ENCODE measurements around the gene ADSL.

ADSL gene

GRCh38 chr22:40420341-40421081, 74.2 kb downstream of the ADSL start:
- DNase-seq = no peak

- DNase-seq = no peak
These were observed 74.7 kb downstream of the ADSL start for GRCh38 chr22:40421082-40421350.

- DNase-seq = no peak
These were observed 75.6 kb downstream of the ADSL start for GRCh38 chr22:40421941-40422340.

GRCh38 chr22:40422558-40423309, 76.4 kb downstream of the ADSL start:
- DNase-seq = no peak

- no peak for DNase-seq
These were observed 77.0 kb downstream of the ADSL start for GRCh38 chr22:40423310-40423688.

- DNase-seq = no peak
These were observed 77.8 kb downstream of the ADSL start for GRCh38 chr22:40423882-40424640.

GRCh38 chr22:40425082-40425481, 78.8 kb downstream of the ADSL start:
- DNase-seq = no peak

GRCh38 chr22:40426594-40427333, 80.5 kb downstream of the ADSL start:
- DNase-seq = no peak

GRCh38 chr22:40428796-40429195, 82.5 kb downstream of the ADSL start:
- DNase-seq = no peak

- DNase-seq = no peak
These were observed 83.2 kb downstream of the ADSL start for GRCh38 chr22:40429481-40429880.

- DNase-seq = no peak
These were observed 84.7 kb downstream of the ADSL start for GRCh38 chr22:40430991-40431390.

GRCh38 chr22:40432157-40432556, 85.9 kb downstream of the ADSL start:
- no peak for DNase-seq

GRCh38 chr22:40432625-40433024, 86.3 kb downstream of the ADSL start:
- no peak for DNase-seq

GRCh38 chr22:40433416-40434090, 87.3 kb downstream of the ADSL start:
- DNase-seq = no peak

GRCh38 chr22:40434106-40434505, 87.8 kb downstream of the ADSL start:
- no peak for DNase-seq

GRCh38 chr22:40434745-40435144, 88.4 kb downstream of the ADSL start:
- DNase-seq = no peak

- no peak for DNase-seq
These were observed 90.5 kb downstream of the ADSL start for GRCh38 chr22:40436505-40437431.

All from activated CD4-positive, CD25-positive, alpha-beta regulatory T cell (primary cell).